ENCODE measurements around the gene TFPT.

The TFPT gene

DNA sequence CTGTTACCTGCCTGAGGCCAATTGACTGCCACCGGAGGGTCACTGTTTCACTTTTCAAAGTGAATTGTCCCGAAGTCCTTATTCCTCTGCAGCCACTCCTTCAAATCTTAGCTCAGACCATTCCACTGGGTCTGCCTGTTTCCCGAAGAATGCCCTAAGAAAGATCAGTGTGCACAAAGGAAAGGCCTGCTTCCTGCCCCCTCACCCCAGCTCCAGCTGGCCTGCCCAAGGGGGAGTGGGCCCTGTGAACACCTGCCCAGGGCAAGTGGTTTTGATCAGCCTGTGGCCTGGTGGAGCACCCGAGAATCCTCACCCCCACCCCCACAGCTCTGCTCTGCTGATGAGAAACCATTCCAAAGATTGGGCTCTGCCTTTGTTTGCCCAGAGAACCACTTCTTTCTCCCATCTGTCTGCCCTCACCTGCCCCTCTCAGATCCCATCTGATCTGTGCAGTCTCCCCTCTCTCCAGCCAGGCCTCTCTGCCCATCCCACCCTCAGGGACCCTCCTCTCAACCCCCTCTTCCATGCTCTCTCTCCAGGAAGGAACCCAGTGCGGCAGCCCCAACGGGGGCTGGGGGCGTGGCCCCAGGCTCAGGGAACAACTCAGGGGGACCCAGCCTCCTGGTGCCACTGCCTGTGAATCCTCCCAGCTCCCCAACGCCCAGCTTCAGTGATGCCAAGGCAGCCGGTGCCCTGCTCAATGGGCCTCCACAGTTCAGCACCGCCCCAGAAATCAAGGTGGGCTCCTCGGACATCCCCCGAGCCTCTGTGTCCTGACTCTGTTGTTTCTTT lies 33.8 kb upstream of the TFPT start:
- no peak for DNase-seq

DNA sequence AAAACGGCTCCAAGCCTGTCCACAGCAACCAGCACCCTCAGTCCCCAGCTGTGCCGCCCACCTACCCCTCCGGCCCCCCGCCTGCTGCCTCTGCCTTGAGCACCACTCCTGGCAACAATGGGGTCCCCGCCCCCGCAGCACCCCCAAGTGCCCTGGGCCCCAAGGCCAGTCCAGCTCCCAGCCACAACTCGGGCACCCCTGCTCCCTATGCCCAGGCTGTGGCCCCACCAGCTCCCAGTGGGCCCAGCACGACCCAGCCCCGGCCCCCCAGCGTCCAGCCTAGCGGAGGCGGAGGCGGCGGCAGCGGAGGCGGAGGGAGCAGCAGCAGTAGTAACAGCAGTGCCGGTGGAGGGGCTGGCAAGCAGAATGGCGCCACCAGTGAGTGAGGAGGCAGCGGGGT lies 32.7 kb upstream of the TFPT start:
- no peak for DNase-seq

DNA sequence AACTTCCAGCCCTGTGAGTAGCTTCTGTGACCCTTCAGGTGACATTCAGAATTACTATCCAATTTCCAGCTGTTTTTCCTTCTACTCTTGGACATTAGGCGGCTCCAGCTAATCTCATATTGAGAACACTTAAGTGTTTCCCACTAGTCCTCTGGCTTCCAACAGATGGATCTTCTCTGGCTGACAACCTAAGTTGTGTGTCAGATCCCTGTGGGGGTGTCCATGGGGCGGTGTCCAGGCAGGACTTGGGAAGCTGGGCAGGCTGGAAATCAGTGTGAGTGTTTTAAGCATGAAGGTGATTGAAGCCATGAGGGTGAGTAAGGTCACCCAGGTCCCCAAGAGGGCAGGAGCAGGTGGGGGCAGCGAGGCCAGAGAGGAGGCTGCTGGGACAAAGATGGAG lies 32.2 kb upstream of the TFPT start:
- no peak for DNase-seq

DNA sequence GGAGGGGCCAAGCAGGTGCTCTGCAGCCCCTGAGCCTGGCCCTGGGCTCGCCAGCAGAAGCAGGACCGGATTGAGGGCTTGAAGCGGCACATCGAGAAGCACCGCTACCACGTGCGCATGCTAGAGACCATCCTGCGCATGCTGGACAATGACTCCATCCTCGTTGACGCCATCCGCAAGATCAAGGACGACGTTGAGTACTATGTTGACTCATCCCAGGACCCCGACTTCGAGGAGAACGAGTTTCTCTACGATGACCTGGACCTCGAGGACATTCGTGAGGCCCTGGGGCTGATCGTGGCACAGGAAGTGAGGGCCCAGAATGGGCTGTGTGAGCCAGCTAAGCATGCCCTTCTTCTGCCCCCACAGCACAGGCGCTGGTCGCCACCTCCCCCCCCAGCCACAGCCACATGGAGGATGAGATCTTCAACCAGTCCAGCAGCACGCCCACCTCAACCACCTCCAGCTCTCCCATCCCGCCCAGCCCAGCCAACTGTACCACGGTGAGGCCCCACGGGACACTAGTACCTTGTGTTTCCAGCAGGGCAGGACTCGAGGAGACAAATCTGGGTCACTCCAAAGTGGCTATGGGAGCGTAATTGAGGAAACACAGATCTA lies 30.2 kb upstream of the TFPT start:
- DNase-seq: no peak

DNA sequence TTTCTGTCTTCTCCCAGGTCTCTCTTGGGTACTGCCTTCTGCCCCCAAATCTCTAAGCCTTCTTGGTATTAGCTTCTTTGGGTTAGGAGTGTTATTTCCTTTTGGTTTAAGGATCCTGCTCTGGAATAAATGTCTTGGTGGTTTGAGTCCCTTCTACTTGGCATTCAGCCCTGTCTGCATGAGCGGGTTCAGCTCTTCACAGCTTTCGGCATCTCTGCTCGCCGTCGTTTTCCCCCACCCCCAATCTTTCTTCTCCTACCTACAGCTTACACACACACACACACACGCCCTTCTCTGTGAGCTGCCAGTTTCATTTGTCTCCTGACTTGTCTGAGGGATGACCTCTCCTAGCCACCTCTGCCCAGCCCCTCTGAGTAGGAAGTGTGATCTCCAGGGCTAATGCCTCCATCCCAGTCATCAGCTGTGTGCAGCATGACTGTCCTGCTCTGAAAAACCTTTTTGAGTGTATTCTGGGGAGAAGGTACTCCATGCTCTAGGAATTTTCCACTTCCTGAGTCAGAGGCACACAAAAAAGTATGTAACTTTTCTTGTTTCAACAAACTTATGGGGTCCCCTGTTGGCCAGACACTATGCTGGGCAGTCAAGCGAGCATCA lies 26.8 kb upstream of the TFPT start:
- no peak for DNase-seq

DNA sequence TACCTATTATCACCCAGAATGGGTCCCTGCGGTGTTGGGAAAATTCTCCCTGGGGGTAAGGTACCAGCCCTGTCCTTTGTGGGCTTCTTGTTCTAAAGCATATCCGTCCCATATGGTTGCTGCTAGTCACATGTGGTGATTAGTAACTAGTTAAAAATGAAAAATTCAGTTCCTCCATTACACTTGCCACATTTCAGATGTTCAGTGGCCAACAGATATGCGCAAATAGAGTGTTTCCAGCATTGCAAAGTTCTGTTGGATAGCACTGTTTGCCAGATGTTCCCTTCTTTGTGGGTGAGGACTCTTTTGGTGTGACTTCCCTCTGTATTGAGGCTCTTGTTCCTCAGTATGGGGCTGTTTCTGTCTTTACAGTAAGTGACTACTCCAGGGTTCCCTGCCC lies 25.9 kb upstream of the TFPT start:
- no peak for DNase-seq

DNA sequence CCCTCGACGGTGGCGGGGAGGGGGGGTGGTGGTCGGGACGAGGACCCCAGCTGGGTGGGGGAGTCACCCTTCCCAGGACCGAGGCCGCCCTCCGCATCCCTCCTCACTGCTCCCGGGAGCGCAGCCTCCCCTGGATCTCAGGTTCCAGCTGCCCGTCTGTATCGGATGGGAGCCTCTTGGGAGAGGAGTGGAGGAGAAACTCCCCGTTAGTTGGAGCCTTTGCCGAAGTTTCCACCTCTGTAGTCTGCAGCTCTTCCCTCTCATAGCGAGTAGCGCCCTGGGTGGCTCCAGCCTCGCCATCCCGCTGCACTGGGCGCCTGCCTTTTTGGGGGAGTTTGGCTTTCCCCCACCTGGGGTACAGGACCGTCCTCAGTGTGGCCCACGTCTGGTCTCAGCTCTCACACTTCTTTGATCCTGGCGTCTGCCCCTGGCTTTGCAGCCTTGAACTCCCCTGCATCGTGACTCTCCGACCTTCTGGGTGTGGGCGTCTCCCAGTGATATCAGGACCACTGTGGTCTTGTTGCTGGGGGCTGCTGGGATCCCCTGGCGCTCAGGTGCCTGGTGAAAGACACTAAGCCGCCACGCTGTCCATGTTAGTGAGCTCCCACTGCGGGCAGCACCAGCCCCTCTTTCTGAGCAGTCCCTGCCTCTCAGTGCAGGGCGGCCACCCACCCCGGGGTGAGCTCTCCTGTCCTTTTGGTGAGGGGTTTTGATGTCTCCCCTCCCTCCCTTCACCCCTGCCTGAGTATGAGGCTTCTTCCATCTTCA lies 23.2 kb upstream of the TFPT start:
- no peak for DNase-seq

DNA sequence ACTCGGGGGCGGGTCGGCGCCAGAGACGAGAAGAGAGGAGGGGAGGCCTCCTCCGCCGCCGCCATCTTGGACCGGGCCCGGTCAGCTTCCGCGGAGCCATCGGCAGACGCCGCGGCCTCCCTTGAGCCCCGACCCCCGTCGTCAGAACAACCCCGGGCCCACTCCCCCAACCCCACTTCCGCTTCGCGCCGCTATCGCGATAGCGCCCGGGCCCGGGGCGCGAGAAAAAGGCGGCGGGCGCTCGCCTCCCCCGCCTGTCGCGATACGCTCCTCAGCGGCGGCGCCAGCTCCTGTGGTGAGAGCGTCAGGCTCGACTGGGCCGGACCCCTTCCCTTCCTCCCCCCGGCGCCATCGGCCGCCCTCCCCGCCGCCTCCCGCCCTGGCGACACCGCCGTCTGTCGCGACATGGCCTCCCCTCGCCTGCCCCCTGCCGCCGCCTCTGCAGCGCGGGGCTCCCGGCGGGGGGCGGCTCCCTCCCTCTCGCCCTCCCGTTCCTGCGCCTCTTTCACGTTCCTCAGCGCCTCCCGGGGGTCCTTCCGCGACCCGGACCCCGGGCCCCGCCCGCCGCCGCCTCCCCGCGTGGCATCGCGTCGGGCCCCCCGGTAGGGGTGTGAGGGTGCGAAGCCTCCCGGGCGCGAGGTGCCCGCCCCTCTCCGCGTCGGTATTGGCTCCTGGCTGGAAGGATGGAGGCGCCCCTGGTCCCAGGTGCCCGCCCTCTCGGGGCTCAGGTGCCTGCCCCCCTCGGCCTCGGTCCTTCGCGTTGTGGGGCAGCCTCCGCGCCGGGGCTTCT lies 22.4 kb upstream of the TFPT start, which contains the start of gene CNOT3:
CNOT3 (plus strand) TSS at position 64 of the 790 bp plus-strand sequence. CDS start 5,217 bp downstream, outside the sequence.
- peak in 2 of 56 donors; percentile 23 to 38 for DNase-seq

DNA sequence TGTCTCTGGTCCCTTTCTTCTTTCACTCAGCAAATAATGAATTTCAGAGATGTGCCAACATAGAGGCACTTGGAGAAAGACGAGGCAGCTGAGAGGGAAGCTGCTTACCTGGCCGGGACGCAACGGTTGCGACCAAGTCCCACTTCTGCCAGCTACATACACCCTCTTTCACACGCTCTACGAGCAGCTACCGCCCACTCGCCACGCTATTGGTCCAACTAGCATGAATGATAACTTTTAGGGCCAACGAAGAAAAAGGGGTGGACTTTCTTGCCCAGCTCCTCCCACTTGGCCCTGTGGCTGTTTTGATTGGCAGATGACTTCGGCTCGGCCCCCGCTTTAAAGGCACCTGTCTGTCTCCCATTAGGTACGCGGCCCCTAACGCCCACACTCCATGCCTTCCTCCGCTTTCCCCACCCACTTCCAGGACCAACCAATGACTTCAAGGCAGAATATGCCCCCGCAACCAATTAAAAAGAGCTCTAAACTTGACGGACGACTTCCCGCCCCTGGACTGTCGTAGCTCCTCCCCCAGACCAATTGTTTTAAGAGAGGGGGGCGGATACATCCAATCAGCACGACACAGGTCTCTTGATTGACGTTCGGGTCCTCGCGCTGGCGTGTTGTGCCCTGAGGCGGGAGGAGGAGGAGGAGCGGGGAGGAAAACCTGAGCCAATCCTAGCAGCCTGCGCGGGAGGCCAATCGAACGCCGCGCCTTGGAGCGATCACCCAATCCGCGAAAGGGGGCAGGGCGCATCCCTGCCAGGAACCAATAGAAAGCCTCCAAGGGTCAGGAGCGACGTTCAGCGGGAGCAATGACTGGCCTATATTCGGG lies 21.6 kb upstream of the TFPT start:
- peak; percentile 90 to 100 (median 100) for DNase-seq

DNA sequence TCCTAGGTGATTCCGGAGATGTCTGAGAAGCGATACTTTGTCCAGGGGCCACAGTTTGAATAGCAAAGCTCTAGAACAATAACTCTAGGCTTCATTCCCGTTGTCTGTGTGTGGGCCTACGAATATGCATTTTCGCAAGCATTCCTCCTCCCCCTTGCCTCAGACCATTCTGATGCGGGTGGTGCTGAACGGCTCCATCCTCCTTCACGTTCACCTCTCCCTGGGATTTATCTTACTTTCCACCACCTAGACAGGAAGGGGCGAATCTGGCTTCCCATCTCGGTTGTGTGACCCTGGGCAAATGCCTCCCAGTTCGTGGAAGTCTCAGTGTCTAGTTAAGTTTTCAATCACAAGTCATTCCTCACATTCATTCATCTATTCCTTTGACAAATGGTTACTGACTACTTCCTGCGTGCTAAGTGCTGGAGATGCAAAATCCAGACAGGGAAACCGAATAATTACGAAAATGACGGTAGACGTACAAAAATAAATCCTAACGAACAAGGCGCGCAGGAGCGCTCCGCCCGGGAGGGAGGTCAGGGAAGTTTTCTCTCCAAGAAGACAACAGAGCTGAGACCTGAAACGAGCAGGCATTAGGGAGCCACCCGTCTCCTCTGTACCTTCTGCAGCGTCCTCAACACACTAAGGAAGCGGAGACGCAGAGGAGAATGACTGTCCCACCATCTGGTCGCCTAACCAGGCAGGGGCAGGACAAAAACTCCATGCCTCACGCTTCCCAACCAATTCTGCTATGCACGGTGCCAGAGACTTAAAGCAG lies 20.8 kb upstream of the TFPT start:
- peak in 2 of 56 donors; percentile 29 to 40 for DNase-seq

DNA sequence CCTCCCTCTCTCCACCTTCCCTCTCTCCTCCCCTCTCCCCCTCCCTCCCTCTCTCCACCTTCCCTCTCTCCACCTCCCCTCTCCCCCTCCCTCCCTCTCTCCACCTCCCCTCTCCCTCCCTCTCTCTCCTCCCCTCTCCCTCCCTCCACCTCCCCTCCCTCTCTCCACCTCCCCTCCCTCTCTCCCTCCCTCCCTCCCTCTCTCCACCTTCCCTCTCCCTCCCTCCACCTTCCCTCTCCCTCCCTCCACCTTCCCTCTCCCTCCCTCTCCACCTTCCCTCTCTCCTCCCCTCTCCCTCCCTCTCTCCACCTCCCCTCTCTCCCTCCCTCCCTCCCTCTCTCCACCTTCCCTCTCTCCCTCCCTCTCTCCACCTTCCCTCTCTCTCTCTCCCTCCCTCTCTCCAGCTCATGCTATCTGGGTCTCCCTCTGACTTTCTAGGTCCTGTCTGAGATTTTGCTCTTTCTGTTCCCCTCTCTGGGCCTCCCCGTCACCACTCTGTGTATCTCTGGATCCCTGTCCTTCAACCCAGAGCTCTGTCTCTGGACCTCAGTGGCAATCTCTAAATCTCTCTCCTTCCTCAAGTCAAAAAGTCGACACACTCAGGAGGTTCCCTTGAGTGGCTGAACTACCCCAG lies 18.6 kb upstream of the TFPT start:
- no peak for DNase-seq

DNA sequence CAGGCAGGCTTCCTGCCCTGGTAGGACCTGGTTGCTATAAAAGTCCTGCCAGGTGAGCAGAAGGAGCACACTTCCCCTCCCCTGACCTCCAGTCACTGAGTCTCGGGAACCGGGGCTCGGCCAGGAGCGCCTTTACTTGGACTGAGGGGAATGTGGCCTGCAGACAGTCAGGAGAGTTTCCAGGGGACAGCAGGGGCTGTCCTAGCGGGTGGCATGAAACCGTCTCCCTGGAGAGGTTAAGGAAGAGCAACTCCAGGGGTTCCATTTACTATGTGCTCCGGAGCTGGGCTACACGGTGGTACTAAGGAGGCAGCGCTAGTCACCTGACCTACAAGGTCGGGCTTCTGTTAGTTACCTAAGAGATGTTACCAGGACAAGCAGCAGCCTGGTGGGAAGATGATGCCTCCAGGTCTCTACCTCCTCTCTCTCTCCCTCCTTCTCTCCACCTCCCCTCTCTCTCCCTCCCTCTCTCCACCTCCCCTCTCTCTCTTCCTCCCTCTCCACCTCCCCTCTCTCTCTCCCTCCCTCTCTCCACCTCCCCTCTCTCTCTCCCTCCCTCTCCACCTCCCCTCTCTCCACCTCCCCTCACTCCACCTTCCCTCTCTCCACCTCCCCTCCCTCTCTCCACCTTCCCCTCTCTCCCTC lies 18.0 kb upstream of the TFPT start:
- peak in 15 of 56 donors; percentile 3 to 81 (median 14) for DNase-seq

DNA sequence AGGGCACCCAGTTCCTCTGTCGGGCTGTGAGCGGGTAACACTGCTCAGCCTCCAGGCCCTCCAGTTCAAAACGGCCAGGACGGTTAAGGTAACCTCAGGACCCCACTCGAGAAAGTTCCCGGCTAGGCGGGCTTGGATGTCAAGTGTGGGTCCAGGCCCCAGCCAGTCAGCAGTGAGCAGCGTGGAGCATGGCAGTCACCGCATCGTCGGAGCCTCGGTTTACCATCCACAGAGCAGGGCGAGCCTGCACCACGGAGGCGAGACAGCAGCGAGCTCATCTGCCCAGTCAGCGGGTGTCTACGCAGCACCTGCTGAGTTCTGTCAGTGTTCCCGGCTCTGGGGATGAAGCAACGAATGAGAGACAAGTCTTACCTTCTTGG lies 14.2 kb upstream of the TFPT start:
- DNase-seq: no peak

DNA sequence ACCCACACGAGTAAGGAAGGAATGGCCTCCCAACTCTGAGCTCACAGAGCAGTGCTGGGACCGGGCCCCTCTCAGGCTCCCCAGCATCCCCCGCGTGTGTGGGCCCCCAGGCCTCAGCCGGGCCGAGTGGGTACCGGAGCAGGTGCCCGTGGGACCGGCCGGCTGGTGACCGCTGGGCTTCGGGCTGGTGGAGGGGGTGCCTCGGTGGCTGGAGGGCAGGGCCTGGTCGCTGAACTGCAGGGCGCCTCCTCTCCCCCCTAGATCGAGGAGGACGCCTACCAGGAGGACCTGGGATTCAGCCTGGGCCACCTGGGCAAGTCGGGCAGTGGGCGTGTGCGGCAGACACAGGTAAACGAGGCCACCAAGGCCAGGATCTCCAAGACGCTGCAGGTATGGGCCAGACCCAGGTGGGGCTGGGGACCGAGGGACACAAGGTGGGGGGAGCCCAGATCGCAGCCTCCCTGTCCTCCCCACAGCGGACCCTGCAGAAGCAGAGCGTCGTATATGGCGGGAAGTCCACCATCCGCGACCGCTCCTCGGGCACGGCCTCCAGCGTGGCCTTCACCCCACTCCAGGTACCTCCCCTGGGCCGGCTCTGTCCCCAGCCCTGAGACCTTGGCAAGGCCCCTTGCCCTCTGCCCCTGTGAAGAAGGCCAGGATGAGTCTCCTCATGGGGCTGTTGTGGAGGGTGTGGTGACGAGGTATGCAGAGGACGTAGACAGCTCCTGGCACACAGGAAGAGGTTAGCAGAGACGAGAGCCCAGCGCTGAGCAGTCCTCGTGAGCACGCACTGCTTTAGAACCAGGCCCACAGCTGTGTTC lies 13.5 kb upstream of the TFPT start:
- no peak for DNase-seq

DNA sequence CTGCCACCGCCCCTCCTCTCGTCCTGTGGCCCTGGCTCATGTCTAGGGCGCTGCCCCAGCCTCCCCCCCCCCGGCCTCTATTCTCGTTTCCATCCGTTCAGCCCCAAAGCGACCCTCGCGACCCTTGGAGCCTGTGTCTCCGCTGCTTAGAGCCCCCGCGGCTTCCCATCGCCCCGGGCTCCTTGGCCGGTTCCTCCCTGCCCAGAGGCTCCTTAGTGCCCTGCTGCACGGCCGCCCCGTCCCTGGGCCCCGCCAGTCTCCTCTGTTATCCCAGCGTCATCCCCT lies 12.9 kb upstream of the TFPT start:
- DNase-seq: no peak

DNA sequence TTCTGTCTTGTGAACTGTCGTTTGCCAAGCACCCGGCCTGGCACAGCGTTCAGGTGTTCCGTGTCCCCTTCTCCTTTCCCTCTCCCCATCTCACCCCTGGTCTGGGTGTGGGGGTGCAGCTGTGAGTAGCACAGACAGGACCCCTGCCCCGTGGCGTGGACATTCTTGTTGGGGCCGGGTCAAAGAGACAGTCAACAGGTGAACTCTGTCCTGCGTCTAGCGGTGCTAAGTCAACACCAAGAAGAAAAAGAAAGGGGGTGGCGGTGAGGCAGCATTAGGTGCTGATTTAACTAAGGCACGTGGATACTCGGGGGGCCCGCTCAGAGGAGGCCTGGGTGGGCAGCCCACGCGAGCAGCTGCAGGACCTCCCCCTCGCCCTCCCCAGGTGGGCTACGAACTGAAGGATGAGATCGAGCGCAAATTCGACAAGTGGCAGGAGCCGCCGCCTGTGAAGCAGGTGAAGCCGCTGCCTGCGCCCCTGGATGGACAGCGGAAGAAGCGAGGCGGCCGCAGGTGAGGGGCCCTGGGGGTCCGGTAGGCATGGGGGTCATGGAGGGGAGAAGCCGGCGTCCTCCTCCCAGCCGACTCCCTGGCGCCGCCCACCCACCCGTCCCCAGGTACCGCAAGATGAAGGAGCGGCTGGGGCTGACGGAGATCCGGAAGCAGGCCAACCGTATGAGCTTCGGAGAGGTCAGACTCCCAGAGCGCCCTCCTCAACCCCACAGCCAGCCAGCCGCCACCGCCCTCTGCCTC lies 12.4 kb upstream of the TFPT start:
- DNase-seq: no peak

DNA sequence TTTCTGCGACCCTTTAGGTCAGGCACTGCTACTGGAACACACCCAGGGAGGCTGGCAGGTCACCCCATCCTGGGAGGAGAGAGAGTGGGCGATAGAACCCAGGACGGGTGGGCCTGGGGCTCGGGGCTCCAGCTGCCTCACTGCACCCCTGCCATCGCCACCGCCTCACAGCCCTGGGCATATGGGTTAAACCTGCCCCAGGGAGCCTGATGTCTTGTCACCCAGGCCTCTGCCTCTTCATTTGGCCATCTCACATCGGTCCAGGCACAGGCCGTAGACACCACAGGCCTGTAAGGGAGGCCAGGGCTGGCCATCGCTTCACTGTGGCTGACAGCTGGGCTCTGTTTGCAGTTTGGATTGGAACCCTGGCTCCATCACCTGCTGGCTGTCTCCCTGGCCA lies 10.3 kb upstream of the TFPT start:
- no peak for DNase-seq
